Measurements from ENCODE around the gene GPC1. TPM values are rescaled to one million over a fixed set of nuclear protein-coding genes. Genes with fewer than 3 reads are reported as not detected.

The GPC1 gene
- polyA plus RNA-seq, 1 of the 3 experiments (the other 2 are of a cell fraction) = 65.5 TPM

GRCh38 chr2:240403396-240404104, 31.9 kb upstream of the GPC1 start (continued):
- TF ChIP-seq REST (IDR thresholded peaks at IDR 0.05; ENCODE audit: low read depth, low read length) = no peak
- TF ChIP-seq FOXM1 (IDR thresholded peaks at IDR 0.05; ENCODE audit: low read depth) = no peak
- no peak for TF ChIP-seq CHD2 (IDR thresholded peaks at IDR 0.05; ENCODE audit: low read length, partially characterized antibody)
- TF ChIP-seq, protein P1, sequence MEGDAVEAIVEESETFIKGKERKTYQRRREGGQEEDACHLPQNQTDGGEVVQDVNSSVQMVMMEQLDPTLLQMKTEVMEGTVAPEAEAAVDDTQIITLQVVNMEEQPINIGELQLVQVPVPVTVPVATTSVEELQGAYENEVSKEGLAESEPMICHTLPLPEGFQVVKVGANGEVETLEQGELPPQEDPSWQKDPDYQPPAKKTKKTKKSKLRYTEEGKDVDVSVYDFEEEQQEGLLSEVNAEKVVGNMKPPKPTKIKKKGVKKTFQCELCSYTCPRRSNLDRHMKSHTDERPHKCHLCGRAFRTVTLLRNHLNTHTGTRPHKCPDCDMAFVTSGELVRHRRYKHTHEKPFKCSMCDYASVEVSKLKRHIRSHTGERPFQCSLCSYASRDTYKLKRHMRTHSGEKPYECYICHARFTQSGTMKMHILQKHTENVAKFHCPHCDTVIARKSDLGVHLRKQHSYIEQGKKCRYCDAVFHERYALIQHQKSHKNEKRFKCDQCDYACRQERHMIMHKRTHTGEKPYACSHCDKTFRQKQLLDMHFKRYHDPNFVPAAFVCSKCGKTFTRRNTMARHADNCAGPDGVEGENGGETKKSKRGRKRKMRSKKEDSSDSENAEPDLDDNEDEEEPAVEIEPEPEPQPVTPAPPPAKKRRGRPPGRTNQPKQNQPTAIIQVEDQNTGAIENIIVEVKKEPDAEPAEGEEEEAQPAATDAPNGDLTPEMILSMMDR (IDR thresholded peaks at IDR 0.05) = no peak
- no peak for TF ChIP-seq POLR2AphosphoS5 (IDR thresholded peaks at IDR 0.05; ENCODE audit: low read depth, low read length)

GRCh38 chr2:240404174-240404852, 31.1 kb upstream of the GPC1 start:
- DNase-seq = no peak
- Histone ChIP-seq H3K4me1 (ENCODE audit: control insufficient read depth in 1 of 2, insufficient read depth in 2 of 2, low read depth in 1 of 2, low read length in 1 of 2) (peaks cover 0 to 5% of the 10 kb centered on the region in 2 experiments; a peak in 1 of 4 replicates), H3K9ac (no peak overlapping the region), H2AFZ (ENCODE audit: low read depth) (no peak overlapping the region), H3K9me3 (no peaks in the 10 kb centered on the region), H4K20me1 (ENCODE audit: insufficient read depth) (no peaks in the 10 kb centered on the region), H3K4me2 (no peak overlapping the region), H3K9me2 (no peaks in the 10 kb centered on the region), H3K36me3 (replicated peaks in 1 of 2; ENCODE audit: control insufficient read depth in 1 of 2, insufficient read depth in 2 of 2, low read length in 1 of 2) (no peaks in the 10 kb centered on the region), H3F3A (replicated peaks; ENCODE audit: insufficient read depth) (no peaks in the 10 kb centered on the region), H3K27me3 (ENCODE audit: insufficient read depth) (no peaks in the 10 kb centered on the region), H3K4me3 (ENCODE audit: low read depth in 2 of 2, low read length in 1 of 2) (no peak overlapping the region), H3K27ac (ENCODE audit: low read depth in 2 of 2, low read length in 1 of 2) (no peak overlapping the region), H3K79me2 (ENCODE audit: insufficient read depth) (no peaks in the 10 kb centered on the region)
- POLR2A ChIA-PET = no interaction called here
- CTCF ChIA-PET = interaction anchor here (0.7 to 1.3 kb wide), 2 partner anchors 35 to 171 kb away, joined by 3 read pairs; no protein-coding TSS in a partner anchor
- TF ChIP-seq USF1 (IDR thresholded peaks at IDR 0.05; ENCODE audit: borderline replicate concordance, low read depth) (no peak), MXI1 (IDR thresholded peaks at IDR 0.05; ENCODE audit: low read depth, low read length) (no peak), TAF1 (IDR thresholded peaks at IDR 0.05; ENCODE audit: borderline replicate concordance, low read depth, low read length) (no peak), TCF12 (IDR thresholded peaks at IDR 0.05) (no peak), FOSL2 (IDR thresholded peaks at IDR 0.05; ENCODE audit: borderline replicate concordance, low read depth) (no peak), JUND (IDR thresholded peaks at IDR 0.05) (no peak)
- TF ChIP-seq, protein P2, sequence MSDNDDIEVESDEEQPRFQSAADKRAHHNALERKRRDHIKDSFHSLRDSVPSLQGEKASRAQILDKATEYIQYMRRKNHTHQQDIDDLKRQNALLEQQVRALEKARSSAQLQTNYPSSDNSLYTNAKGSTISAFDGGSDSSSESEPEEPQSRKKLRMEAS (IDR thresholded peaks at IDR 0.05; ENCODE audit: low read depth) = no peak
- TF ChIP-seq, protein P3, sequence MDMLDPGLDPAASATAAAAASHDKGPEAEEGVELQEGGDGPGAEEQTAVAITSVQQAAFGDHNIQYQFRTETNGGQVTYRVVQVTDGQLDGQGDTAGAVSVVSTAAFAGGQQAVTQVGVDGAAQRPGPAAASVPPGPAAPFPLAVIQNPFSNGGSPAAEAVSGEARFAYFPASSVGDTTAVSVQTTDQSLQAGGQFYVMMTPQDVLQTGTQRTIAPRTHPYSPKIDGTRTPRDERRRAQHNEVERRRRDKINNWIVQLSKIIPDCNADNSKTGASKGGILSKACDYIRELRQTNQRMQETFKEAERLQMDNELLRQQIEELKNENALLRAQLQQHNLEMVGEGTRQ (IDR thresholded peaks at IDR 0.05; ENCODE audit: borderline replicate concordance, low read depth, low read length) = no peak
- 79% methylated on average over 18 of the region's 18 CpGs for WGBS (ENCODE audit: low lambda C conversion rate)

Measured in SK-N-SH (cell line).